Fibroblast of lung (primary cell): Measurements from ENCODE around the gene SLC17A3.

Source experiments
- CTCF ChIP-seq, 2 donors: IDR thresholded peaks in 1 of 2; conservative IDR thresholded peaks in 1 of 2; 1 replicate in 1 of 2; 2 replicates in 1 of 2; pipeline ENCODE4 v1.5.1; 2011 to 2012; ENCODE audit warnings: low read length in 2 of 2, control low read depth in 1 of 2, inconsistent platforms in 1 of 2, low read depth in 1 of 2, mild to moderate bottlenecking in 1 of 2
- EZH2 ChIP-seq: IDR thresholded peaks from 2 replicates; pipeline ENCODE4 v1.5.1; 2012; ENCODE audit warnings: low read length, control low read depth, mild to moderate bottlenecking; ENCODE audit errors: missing control alignments

- no peak for TF ChIP-seq CTCF (conservative IDR thresholded peaks at IDR 0.05 in 1 of 2, IDR thresholded peaks at IDR 0.05 in 1 of 2; ENCODE audit: low read depth in 1 of 2, low read length in 2 of 2)
- no peak for TF ChIP-seq EZH2
Observed at GRCh38 chr6:25872814-25873213, 1.2 kb downstream of the SLC17A3 start.
